ENCODE results near the gene CHN2.
A peak's percentile ranks its signal among the peaks of the same experiment; 100 is the strongest.
"Not testable (repeated sequence)": the region's sequence is repeated elsewhere in the genome, so short reads cannot be mapped to it uniquely, and the experiment has no call there.

The CHN2 gene

DNA sequence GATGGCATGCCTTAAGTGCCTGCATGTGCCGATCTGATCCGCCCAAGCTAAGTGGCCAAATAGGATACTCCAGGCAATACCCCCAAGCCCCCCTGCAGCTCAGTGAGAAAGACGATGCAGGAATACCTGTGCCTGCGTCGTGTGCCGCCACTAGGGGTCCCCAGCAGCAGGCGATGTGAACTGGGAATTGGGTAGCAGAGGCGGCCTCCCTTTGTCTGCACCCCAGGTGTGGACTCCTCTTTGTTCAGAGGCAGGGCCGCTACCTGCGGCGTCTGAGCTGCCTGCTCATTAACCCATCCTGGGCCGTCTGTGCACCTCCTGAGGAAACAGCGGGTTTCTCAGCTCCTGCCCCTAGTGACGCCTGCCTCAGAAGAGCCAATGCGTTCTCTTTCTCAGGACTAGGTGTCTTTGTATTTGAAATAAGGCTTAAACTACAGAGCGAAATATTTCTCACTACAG lies 4.8 kb upstream of the CHN2 start:
- peak in 1 of 2 donors; percentile 40 for DNase-seq (ENCODE audit: low read depth in 2 of 2)

DNA sequence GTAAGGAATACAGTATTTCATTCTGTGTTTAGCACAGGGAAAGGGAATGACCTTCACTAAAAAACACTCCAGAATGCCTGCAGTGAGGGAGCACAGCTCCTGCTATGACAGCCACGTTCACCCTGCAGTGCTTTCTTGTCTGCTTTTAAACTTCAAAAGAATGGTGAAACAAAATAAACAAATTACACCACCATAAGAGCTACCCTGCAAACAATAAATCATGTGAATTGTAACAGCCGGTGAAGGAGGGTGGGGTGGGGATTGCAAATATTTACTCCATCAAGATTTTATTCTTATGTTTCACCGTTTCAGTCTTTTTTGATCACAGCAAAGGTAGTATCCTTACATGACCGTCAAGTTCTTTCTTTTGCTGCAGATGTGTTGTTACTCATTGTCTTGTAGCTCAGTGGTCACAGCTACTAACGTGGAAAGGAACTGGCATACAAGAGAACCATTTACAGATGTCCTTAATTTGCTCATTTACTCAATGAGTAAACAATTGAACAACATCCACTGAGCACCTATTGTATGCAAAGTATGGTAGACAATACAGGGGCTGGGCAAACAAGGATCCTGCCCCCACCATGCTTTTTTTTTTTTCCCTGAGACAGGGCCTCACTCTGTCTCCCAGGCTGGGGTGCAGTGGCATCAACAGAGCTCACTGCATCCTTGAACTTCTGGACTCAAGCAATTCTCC lies 4.1 kb upstream of the CHN2 start:
- no peak for DNase-seq (ENCODE audit: low read depth in 2 of 2)

DNA sequence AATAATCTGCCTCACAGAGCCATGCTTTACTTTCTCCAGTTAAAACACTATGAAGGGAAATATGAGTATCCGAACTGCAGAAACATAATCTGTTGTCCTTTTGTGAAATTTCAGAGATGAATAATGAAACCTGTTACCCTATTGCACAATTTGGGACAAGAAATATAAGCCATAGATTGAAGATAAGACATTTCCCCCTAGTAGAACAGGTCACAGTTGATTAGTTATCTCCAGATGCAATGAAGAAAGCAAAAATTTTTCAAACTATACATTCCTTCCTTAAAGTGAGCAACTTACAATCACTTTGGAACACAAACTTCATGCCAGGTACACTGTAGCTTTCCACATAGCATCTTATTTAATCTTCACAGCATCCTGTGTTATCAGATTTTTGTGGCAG lies 2.3 kb upstream of the CHN2 start:
- DNase-seq (ENCODE audit: low read depth in 2 of 2): no peak

DNA sequence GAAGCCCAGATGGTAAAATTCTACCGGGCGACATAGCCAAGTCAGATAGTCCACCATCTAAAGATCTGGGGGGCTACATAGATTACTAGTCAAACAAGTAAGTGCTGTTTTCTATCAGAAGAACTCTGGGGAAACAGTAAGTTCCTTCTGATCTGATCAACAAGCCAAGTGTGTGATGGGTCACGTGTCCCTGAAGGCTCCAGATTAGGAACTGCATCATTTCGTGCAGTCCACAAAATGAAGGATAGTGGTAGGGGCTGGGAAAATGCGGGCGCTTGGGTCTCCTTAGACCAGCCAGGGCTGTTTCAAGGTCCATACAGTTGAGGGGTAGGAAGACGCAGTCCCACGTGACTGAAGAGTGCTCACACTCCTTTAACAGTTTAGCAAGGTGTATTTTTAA lies 1.8 kb upstream of the CHN2 start:
- DNase-seq (ENCODE audit: low read depth in 2 of 2): no peak

DNA sequence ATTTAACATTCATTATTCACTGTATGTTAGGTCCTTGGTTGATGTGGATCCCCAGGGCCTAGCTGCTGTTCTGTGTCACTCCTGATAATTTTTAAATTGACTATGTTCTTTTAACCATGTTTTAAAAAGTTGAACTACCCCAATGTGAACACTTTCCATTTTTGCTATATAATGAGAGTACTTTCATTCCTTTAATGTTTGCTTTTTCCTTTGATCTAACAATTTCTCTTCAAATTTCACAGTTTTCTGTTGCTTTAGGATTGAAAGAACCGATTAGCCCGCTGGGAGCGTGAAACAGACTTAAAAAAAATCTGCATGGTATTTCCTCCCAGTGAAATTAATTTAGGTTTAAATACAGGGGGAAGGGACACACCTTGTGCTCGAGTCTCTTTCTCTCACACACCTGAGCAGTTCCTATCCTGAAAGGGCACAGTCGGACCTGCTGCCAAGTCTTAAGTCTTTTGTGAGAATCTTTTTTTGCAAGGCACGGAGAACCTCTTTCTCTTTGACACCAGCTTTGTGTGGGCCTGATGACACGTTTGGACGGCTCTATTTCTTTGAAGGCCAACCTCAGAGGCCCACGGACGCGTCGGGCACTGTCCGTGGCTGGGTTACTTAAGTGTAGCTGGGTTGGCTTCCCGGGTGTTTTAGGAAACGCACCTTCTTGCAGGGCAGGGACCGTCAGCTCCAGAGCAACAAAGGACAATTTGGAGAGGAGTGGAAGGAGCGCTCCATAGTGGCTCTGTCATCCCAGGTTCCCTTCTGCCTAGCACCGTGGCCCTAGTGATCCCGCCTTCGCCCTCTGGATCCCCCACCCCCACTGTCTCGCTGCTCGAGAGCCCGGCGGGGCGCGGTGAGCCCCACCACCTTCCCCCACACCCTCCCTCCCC lies 1.0 kb upstream of the CHN2 start:
- no peak for DNase-seq (ENCODE audit: low read depth in 2 of 2)

DNA sequence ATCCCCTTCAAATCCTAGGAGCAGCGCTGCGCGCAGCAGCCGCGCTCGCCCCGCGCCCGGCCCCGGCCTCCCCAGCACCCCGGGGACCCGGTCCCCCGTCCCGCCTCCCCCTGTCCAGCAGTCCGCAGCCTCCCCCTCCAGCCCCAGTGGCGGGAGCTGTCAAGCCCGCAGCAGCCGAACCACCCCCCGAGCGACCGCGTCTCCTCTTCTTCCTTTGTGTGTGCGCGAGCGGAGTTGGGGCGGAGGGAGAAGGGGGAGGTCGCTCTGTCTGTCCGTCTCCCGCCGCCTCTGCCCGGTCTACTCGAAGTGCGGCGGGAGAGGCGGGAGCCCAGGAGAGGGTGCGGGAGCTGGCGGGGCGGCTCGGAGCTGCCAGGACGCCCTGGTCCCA lies 375 bp upstream of the CHN2 start:
- no peak for DNase-seq (ENCODE audit: low read depth in 2 of 2)

DNA sequence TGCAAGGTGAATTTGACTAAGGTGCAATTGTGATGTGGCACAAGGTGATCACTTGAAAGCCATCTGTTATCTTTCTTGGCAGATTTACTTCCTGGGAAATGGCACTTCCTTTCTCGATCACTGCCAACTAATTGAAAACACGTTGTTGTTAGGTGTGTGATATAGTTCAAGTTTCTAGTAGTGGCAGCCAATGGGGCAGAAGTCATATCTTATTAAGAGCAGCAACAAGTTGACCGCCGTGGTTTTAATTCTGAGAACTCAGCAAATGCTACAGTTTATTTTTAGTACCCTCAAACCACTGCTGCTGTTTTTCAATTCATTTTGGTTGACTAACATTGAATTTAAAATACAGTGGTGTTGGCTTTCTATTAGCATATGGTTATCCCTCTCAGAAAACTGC lies 1.6 kb downstream of the CHN2 start:
- no peak for DNase-seq (ENCODE audit: low read depth in 2 of 2)

DNA sequence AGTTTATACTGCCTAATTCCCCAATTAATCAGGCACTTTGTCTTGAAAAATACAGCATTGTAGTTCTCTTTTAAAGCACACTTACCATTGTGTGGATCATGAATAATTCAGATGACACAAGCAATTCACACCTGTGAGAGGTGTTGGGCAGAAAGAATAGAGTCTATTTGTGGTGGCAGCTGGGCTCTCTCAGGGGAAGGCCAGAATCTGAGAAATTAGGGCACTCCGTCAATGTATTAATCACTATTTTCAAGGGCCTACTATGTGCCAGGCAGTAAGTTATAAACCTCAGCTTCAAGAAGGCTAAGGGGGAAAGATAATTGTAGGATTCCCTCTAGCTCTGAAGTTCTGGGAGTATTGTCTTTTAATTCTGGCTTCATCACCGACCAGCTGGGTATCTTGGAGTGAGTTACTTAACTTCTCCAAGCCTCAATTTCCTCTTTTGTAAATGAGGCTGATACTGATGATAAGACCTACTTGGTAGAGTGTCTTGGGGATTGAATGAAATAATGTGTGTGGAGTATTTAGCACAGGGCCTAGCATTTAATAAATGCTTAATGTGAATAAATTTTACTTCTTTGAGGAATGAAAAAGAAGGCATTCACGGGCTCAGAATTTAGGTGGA lies 2.5 kb downstream of the CHN2 start:
- DNase-seq (ENCODE audit: low read depth in 2 of 2): no peak

DNA sequence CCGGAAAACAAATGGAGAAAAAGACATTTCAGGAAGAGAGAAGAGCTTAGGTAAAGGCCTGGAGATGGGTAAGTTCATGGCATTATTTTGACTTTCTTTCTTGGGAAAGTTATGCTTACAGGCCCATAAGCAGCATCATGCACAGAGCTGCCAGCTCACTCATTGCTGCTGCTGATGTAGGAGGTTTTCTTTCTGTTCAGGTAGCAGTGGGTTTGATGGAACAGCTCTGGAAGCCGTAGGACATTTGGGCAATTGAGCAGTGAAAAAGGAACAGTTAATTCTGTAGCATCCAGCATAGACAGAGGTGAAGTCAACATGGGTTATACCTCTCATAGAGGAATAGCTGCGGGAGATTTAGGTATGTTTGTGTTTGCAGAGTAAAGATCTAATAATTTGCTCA lies 3.3 kb downstream of the CHN2 start:
- no peak for DNase-seq (ENCODE audit: low read depth in 2 of 2)

DNA sequence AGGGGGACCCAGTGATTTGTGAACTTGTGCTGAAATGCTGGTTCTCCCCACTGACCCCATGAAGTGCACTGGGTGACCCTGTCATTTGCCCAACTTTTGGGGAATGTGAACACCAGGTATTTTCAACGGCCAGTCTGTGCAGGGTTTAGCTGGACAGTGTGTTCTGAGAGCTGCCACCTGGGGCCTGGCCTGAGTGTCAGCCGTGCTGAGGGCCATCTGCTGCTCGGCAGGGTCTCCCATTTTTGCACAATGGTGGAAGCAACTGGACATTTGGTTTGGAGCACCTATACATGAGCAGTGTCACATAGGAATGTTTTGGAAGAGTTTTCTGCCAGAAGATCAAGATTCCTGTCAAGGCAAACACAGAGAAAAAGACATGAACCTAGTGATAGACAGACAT lies 5.2 kb downstream of the CHN2 start:
- no peak for DNase-seq (ENCODE audit: low read depth in 2 of 2)

DNA sequence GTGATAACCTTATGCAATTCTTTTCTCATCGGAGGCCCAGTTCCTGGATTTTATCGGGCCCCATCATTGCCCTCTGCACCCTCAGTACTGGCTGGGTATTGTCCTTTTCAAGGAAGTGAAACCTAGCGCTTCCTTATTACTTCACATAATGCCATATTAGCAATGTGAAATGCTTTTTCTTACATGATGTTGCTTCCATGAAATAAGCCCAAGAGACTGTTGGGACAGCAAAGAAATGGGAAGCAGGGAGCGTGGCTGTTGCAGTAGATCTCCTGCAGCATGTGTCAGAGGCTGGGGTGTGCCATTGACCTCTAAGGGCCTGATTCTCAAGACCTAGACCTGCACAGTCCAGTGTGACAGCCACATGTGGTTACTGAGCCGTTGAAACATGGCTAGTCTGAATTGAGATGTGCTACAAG lies 8.1 kb downstream of the CHN2 start:
- DNase-seq (ENCODE audit: low read depth in 2 of 2): no peak

DNA sequence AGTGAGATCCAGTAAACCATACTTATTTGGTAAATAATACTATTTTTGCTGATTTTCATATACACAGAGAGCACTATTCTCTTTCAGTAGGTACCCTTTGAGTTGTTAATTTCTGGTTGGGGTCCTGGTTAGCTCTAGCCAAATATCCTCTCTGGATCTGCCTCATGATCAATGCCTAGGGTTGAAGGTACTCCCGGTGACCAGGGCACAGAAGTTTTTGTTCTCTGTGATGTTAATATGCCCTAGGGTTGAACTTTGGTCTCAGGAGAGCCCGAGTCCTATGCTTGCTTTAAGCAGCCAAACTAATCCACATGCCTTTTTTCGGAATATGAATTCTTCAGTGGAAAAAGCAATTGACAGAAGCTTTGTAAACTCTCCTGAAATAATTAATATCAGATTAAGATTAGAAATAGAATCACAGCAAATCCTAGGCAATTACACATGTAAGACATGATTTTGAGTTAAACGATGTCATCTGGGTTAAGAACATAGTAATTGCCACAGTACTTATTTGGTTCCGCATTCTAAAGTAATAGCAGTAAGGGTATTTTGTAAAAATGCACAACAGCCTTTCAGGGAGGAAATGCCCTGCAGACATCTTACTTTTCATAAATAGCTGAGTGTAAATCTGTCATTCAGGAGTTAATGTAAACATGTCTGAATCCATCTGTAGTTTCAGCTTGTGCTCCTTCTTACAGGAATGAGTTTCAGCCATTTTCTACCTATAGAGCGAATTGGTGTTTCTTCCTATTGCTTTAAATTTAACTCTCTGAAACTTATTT lies 10.1 kb downstream of the CHN2 start:
- DNase-seq (ENCODE audit: low read depth in 2 of 2): no peak

DNA sequence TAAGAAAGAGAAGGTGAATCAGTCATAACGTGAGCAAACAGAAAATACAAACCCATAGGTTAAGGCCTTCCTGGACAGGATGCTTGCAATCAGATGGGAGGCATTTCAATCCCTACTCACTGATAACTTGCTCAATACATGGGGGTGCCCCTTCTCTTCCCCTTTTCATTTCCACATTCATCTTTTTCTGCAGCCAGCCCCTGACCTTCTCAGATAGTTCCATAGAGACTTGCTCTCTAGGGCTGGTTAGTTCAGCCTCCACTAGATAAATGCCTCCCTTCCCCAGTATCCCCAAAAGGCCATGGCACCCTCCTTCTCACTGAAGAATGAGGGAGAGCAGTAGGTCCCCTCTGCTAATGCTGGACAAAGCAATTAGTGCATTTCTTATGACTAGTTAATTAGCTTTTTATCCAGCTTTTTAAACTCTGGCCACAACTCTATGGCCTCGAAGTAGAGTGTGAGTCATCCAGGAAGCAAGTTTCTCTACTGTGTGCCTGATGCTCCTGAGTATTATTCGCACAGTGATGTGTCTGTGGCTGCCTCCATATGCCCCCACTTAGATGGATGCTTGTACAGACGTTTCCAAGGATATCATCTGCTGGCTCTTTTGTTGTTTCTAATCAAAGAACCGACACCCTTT lies 12.7 kb downstream of the CHN2 start:
- DNase-seq (ENCODE audit: low read depth in 2 of 2): no peak

DNA sequence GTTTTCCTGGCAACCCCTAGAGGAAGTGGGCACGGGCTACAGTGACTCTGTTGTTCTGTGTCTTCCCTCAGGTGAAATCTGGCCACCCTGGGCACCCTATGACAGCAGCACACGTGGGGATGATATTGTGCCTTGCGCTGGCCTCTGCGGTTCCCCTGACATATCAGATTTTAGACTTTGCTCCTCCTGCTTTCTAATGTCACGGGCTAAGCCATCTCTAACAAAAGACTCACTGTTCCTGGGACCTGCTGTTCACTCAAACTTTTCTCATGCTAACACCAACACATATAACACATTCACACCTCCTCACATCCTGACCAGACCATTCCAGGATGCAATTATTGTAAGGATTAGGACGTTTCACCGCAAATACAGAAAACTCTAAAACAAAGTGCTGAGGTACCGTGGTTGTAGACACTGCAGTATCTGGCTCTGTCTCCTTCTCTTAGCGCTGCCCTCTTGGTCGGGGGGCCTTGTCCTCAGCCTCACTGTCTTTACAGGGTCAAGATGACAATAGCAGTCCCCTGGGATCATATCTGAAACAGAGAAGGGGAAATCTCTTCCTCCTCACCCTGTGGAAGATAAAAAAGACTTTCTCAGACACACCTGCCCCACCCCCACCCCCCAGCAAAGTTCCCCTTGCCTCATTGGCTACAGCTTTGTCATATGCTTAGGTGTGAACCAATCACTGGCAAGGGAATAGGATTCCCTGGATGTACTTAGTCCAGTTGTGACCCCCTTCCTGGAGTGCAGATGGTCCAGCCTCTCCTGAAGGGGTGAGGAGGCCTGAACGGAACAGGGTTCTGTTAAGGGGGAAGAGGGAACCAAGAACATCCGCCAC lies 14.1 kb downstream of the CHN2 start:
- no peak for DNase-seq (ENCODE audit: low read depth in 2 of 2)

DNA sequence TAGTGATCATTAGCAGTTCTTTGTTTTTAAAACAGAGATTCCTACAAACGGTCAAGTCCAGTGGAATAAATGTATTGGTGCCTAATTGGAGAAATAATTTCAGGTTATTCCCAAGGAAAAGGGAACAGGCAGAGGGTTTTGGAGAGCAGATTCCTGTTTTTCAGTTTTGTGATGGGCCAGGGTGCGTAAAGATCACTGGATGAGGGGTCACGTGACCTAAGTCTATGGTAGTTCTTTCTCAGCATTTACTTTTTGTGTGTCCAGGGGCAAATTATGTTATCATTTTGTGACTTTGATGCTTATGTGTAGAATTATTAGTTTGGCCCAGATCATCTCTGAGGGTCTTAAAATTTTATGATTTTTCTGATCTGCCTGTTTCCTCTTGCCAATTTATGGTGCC lies 15.2 kb downstream of the CHN2 start:
- no peak for DNase-seq (ENCODE audit: low read depth in 2 of 2)

DNA sequence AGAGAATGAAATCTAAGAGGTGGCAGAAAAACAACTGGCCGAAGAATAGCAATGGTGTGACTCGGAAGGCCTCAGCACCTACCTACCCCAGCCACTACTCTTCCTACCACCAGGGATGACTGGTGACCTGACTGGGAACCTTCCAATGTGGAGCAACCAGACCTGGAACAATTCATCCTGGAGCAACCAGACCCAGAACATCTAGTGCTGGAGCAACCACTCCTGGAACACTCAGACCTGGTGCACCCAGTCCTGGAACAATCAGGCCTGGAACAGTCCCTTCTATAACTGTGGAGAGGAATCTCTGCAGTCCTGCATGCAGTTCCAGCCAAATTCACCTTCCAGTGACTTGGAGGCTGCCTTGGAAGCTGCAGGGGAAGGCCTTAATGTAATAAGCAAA lies 18.2 kb downstream of the CHN2 start:
- not testable (repeated sequence) for DNase-seq (ENCODE audit: low read depth in 2 of 2)

DNA sequence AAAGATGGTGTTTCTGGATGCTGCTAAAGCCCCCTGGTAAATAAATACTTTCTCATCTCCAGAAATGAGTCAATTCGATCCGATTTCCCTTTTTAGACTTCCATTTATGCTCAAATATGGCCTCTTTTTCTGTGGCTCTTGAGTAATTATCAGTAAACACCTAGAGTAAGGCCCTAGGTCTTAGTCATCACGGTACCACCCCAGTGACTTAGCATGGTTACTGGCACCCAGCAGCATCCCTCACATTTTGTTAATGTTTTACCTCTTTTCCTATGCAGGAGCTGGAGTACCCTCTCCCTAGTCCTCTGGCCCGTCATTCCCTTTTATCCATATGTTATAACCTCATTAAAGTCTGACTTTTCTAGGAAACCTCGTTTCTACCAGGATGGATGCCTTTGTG lies 19.5 kb downstream of the CHN2 start:
- no peak for DNase-seq (ENCODE audit: low read depth in 2 of 2)

DNA sequence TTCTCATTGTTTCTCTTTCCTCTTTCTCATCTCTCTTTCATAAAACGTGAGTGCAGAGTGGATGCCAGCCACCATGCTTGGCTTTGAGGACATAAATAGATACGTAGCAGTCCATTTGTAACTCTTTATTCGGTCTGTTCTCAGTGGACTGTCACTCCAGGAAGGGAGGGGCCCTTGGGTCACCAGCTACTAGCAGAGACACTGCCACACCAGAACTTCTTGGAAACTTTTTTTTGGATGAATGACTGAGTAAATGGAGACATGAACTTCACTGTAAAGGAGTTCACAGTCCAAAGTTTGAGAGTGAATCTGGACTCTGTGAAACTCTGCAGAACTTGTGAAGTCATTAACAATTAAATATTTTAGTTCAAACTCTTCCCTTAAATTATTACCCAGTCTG lies 20.2 kb downstream of the CHN2 start:
- DNase-seq (ENCODE audit: low read depth in 2 of 2): no peak

DNA sequence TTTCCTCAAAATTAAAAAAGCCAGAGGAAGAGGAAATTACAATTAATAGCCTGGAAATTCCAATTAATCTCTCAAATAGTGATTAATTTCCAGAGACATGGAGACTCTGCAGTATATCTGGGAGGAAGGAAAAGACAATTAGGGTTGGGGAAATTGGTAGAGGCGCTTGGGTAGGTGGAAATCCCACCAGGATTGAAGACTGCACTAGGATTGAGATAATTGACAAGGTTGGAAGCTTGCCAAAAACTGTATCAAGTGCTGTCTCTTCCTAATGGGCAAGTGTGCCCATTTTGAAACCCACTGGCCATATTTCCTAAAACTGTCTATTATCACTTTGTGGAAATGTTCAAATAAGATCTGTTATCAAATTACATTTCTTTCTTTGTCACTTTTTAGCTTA lies 21.6 kb downstream of the CHN2 start:
- DNase-seq (ENCODE audit: low read depth in 2 of 2): no peak

DNA sequence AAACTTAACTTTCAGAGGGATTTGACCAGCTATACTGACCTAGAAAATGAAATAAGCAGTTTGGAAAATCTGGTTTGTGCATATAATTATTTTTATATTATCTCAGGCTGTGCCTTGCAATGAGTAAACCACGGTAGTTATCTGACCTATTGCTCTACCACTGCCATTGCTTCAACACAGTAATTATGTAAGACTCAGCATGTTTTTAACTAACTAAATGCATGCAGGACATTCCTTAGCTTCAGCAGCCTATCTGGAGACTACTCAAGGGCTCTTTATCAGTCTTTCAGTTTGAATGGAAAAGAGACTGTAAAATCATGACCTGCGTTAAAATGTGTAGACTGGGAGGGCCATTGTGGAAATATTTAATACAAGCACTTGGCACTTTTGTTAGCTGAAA lies 22.5 kb downstream of the CHN2 start:
- DNase-seq (ENCODE audit: low read depth in 2 of 2): no peak

DNA sequence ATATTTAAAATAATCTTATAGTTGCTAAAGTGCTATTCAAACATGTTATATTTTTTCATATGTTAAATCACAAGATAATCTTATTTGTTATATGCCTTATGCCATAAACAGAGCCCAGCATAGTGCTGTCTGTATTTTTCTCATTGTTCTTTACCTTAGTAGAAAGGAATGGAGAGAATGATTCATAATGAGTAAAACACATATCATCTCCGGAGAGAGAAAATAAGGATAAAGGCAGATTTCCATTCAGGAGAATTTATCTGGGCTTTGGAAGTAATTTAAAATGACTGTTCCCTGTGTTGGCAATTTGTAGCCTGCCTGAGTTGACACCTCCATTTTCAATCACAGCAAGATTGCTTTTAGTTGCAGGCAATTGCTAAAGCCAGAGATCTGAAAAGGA lies 30.2 kb downstream of the CHN2 start:
- no peak for DNase-seq (ENCODE audit: low read depth in 2 of 2)

Data from stimulated activated CD4-positive, alpha-beta T cell treated with anti-CD3 and anti-CD28 coated beads, Interleukin-15, amount 100 ng/mL, for 48 hours (primary cell).